ENCODE results near the gene GPR153.
"Not testable (repeated sequence)": the region's sequence is repeated elsewhere in the genome, so short reads cannot be mapped to it uniquely, and the experiment has no call there.

Gene GPR153

DNA sequence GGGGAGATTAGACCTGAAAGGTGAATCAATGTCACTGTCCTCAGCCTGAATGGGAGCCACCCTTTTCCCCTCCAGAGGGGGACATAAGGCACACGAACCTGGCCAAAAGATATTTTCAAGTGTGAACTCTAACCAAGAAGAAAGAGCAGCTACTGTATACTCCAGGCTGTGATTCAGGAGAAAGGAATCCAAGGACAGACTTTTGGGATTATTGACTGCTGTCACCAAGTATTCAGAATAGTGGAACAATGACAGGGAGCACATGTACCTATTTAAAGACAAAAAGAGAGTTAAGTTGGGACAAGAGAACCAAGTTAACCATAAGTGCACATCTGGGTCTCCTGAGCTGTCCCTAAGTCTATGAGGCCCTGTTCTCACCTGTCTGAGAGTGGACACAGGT, 27.5 kb downstream of the GPR153 start:
- DNase-seq (ENCODE audit: low read depth): no peak

- no peak for DNase-seq (ENCODE audit: low read depth)
These were observed 35.2 kb downstream of the GPR153 start for GRCh38 chr1:6225651-6226050.

DNA sequence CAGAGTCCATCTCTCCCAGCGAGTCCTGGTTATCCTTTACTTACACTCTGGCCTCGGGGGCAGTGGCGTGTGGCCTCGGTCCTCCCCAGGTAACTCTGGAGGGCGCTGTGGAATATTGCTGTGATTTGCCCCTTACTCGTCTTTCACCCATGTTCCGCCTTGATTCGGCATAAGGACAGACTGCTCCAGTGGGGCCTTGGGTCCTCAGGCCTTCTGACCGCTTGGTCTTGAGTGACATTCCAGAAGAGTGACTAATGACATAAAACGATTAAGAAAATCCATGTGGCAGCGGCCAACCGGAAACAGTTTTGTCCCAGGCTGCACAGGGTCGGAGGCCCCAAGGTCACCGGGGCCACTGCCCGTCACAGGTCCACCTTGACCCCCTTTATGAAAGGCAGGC, 36.2 kb downstream of the GPR153 start:
- no peak for DNase-seq (ENCODE audit: low read depth)

- DNase-seq (ENCODE audit: low read depth): no peak
These were observed 37.3 kb downstream of the GPR153 start for GRCh38 chr1:6223617-6224016.

- DNase-seq (ENCODE audit: low read depth): no peak
These were observed 38.3 kb downstream of the GPR153 start for GRCh38 chr1:6222636-6223035.

DNA sequence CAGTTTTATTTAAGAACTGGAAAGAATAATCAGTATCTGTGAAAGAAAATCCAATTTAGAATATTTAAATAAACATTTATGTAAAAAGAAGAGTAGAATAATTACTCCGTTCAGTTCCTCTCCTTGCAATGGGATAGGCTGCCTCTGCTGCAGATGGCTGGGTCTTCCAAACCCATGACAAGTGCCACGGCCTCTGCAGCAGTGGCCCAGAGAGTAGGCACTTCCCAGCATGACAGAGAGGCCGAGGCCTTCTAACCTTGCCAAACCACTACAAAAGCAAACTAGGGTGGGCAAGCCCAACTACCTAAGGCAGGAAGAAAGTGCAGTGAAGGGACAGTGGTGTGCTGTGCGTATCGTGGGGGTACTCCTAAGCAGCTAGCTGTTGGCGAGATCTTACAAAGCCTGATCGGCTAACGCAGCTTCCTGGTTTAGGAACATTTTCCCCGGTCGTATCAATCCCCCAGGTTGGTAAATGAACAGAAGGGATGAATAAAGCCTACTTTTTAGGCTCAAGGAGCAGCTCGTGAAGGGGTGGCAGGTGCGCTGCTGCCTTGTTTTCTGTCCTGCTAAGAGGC, 39.6 kb downstream of the GPR153 start:
- DNase-seq (ENCODE audit: low read depth): no peak

DNA sequence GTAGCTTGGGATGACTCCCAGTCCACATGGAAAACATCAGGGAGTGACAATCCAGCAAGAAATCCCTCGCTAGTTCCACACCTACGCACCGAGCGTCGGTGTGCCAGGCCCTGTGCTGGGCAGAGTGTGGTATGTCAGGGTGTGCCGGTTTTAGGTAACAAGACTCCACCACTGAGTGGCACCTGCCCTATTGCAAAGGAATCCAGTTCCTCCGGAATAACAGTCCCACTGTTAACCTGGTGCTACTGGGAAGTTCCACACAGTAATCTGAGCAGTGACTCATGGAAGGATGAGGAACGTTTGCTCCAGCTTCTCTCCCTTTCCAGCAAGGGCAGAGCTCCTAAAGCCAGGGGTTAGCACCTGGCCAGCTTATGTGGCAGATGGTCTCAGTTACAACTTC, 40.7 kb downstream of the GPR153 start:
- no peak for DNase-seq (ENCODE audit: low read depth)

GRCh38 chr1:6219641-6220040, 41.3 kb downstream of the GPR153 start:
- not testable (repeated sequence) for DNase-seq (ENCODE audit: low read depth)

DNA sequence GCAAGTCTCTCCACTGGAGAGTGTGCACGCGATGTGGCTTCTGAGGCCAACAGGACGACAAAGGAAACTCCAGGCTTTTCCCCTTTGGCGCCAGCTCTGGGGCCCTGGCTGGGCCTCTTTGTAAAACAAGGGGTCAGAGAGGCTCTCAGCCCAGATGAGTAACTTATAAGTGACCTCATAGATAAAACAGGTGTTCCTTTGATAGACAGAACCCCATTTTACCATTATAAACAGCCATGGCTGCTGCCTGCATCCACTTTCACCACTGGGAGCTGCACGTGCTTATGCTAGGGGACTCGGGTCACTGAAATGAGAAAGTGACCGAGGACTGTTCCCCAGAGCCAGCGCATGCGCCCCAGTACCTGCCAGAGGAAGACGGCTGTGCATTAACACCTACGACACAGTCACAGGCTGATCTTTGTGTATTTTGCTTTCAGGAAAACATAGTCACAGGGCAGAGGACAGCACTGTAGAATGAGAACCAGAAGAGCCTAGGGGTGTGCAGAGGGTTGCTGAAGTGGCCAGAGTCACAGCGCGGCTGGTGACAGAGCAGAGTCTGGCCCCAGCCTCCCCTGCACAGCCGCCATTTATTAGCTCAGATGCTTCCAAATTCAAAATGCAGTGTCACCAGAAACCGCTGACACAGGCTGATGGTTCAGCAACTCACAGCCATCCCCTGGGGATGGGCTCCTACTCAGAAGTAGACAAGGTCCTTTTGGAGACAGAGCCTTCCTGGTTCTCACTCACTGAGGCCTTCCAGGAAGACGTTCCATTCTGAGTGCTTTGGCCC, 42.3 kb downstream of the GPR153 start:
- DNase-seq (ENCODE audit: low read depth): no peak

GRCh38 chr1:6212193-6212959, 48.5 kb downstream of the GPR153 start:
- no peak for DNase-seq (ENCODE audit: low read depth)

GRCh38 chr1:6211731-6212130, 49.2 kb downstream of the GPR153 start:
- DNase-seq (ENCODE audit: low read depth): no peak

DNA sequence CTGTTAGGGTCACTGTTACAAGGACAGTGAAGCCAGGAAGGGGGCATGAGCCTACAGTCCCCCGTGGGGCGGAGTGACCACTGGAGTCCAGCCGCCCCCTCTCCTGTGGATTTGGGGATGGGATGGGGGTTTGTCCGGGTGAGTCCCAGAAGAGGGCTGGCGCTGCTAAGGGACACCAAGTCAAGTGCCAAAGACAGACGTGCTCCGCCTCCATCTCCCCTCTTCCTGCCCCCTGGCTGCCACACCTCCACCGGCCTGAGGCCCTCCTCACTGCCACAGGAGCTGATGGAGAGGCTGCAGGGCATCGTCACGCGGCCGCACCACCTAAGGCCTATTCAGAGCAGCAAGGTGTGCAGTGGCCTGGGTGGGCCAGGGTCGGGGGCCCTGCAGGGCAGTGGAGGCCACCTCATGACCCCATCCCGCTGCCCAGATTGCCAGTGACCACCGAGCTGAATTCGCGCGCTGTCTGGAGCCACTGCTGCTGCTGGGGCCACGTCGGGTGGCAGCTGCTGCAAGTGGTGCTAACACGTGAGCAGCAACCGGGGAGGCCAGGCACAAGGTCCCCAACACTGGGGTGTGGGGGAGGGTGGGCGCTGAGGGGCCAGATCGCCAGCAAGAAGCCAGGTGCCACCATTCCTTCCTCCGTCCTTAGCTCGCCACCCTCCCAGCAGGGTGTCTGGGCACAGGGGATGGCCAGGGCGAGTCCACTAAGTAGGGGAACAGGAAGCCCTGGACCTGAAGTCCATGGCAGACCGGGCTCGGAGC, 50.1 kb downstream of the GPR153 start:
- DNase-seq (ENCODE audit: low read depth): no peak

GRCh38 chr1:6209661-6210580, 51.0 kb downstream of the GPR153 start:
- no peak for DNase-seq (ENCODE audit: low read depth)

GRCh38 chr1:6208723-6209660, 51.9 kb downstream of the GPR153 start:
- no peak for DNase-seq (ENCODE audit: low read depth)

DNA sequence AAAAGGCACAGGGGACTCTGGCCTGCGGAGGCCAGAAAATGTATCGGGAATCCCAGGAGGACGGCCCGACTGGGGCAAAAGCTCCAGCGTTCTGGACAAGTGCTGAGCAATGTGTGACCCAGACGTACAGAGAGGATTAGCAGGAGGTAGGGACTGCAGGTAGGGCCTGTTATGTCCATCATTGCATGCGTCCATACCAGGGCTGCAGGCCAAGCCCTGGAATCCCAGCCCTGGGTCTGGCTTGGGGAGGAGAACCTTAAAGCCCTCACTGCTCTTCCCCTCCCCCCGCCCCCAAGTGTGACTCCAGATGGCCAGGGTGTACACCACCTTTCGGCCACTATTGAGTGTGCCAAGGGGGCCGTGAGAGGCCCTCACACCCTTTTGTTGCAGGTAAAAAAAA, 53.0 kb downstream of the GPR153 start:
- no peak for DNase-seq (ENCODE audit: low read depth)

- no peak for DNase-seq (ENCODE audit: low read depth)
These were observed 53.6 kb downstream of the GPR153 start for GRCh38 chr1:6207075-6207885.

DNA sequence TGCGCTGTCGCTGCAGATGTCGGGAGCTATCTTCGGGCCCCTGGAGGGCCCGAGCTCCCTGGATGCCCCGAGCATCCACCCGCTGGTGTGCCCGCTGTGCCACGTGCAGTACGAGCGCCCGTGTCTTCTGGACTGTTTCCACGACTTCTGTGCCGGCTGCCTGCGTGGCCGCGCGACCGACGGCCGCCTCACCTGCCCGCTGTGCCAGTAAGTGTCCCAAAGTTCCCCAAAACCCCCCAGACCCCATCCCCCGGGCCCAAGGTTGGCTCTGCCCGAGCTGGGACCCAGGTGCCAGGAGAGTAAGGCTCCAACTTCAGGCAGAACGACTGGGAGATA, 54.4 kb downstream of the GPR153 start:
- no peak for DNase-seq (ENCODE audit: low read depth)

- DNase-seq (ENCODE audit: low read depth): peak; percentile 44
These were observed 54.9 kb downstream of the GPR153 start, which contains the start of gene RNF207 for GRCh38 chr1:6205849-6206519. Gene RNF207, plus strand, starts transcription at chr1:6206119. Its CDS starts 417 bp downstream, at chr1:6206536.

GRCh38 chr1:6202256-6202655, 58.6 kb downstream of the GPR153 start:
- DNase-seq (ENCODE audit: low read depth): no peak
